COLO668 (cell line): ENCODE data around the gene TPM3.
"Not testable (repeated sequence)": the region's sequence is repeated elsewhere in the genome, so short reads cannot be mapped to it uniquely, and the experiment has no call there.

Experiments
- DNase-seq: peaks from one replicate; lab custom pipeline; 2025; ENCODE audit not compliant: unreplicated experiment; lab: John Stamatoyannopoulos, UW

TPM3 gene

GRCh38 chr1:154170547-154171222 lies 21.2 kb downstream of the TPM3 start:
- no peak for DNase-seq

GRCh38 chr1:154167461-154167860 lies 24.4 kb downstream of the TPM3 start:
- DNase-seq, result no peak

DNA sequence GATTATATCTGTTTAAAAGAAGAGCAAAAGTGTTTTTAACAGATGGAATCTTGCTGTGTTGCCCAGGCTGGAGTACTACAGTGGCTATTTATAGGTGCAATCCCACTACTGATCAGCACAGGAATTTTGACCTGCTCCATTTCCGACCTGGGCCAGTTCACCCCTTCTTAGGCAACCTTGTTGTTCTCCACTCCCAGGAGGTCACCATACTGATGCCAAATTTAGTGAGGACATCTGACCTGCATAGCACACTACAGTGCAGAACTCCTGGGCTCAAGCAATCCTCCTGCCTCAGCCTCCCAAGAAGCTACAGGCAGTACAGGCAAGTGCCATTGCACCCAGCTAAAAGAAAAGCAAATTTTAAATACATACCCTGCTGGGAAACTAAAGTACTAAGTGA lies 25.7 kb downstream of the TPM3 start:
- no peak for DNase-seq

GRCh38 chr1:154159554-154159953 lies 32.3 kb downstream of the TPM3 start:
- no peak for DNase-seq

- DNase-seq, result no peak
Measured at GRCh38 chr1:154158307-154159125, 33.4 kb downstream of the TPM3 start.

- DNase-seq, result no peak
Measured at GRCh38 chr1:154157520-154158306, 34.2 kb downstream of the TPM3 start.

DNA sequence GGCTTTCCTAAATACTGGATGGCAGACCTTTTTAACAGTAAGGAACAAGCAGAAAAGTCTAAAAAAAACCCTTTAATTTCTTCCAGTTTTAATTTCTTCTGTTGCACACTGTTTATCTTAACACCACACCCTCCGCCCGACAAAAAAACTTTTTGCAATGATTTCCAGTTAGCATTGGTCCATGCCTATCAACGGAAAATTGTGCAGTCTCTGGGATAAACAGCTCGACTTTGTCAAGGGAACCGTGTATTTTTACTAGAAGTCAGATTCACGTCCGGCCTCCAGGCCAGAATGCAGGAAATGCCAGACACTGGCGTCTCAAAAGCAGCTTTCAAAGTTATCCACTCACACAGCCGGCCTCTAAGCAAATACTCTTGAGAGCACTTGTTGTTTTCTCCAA lies 36.6 kb downstream of the TPM3 start:
- DNase-seq, result no peak

DNA sequence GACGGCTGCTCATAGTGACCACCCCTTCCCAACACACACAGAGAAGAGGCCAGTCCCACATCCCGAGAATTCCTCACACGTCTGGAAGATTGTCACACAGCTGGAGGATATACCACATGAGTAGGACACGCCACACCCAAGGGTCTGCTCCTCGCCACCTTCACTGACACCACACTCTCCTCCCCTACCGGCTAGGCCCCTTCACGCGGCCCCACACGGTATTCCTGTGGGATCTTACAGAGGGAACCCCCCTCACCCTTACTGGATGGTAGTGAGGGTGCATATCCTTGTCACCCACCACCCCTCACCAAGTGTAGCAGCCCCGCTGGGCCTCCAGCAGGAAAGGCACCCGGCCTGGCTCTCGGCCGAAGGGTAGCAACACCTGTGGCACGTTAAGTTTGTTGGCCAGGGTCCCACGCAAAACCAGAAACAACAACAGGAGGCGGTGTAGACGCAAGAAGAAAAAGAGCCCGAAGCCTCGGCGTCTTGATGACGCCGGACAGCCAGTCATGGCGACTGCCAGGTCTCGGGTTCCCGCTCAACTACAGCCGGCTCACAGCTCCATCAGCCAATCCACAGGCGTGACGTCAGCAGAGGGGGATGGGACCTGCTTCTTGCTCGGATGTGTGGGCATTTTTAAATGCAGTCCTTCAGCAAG lies 37.2 kb downstream of the TPM3 start, which contains the start of gene NUP210L:
Gene NUP210L, minus strand, starts transcription at position 540 of the 658 bp plus-strand sequence.
- no peak for DNase-seq

GRCh38 chr1:154154053-154154452 lies 37.8 kb downstream of the TPM3 start:
- DNase-seq, result no peak

- no peak for DNase-seq
Measured at GRCh38 chr1:154151311-154151710, 40.6 kb downstream of the TPM3 start.

DNA sequence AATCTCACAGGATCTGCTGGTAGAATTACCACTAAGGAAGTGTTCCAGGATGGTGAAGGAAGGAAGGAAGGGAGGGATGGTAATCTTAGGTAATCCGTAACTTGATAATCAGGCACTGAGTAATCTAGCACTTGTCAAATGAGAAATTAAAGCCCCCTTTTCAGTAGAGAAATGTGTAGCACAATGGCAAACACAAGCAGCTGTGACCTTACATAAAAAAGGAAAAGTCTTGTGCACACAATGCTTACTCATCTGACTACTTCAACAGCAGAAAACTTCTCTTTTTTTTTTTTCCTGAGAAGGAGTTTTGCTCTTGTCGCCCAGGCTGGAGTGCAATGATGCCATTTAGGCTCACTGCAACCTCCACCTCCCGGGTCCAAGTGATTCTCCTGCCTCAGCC lies 43.1 kb downstream of the TPM3 start:
- no peak for DNase-seq

- DNase-seq, result not testable (repeated sequence)
Measured at GRCh38 chr1:154147505-154147904, 44.4 kb downstream of the TPM3 start.

GRCh38 chr1:154145986-154146385 lies 45.9 kb downstream of the TPM3 start:
- DNase-seq, result no peak

- no peak for DNase-seq
Measured at GRCh38 chr1:154142358-154142757, 49.5 kb downstream of the TPM3 start.

GRCh38 chr1:154141240-154141639 lies 50.7 kb downstream of the TPM3 start:
- no peak for DNase-seq

- no peak for DNase-seq
Measured at GRCh38 chr1:154137888-154138287, 54.0 kb downstream of the TPM3 start.

DNA sequence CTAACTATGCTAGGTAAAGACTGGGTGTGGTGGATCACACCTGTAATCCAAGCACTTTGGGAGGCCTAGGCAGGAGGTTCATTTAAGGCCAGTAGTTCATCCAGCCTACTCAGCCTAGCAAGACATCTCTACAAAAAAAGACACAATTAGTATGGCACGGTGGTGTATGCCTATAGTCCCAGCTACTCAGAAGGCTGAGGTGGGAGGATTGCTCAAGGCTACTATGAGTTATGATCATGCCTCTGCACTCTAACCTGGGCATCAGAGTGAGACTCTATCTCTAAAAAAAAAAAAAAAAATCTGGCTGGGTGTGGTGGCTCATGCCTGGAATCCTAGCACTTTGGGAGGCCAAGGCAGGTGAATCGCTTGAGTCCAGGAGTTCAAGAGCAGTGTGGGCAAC lies 58.6 kb downstream of the TPM3 start:
- no peak for DNase-seq

DNA sequence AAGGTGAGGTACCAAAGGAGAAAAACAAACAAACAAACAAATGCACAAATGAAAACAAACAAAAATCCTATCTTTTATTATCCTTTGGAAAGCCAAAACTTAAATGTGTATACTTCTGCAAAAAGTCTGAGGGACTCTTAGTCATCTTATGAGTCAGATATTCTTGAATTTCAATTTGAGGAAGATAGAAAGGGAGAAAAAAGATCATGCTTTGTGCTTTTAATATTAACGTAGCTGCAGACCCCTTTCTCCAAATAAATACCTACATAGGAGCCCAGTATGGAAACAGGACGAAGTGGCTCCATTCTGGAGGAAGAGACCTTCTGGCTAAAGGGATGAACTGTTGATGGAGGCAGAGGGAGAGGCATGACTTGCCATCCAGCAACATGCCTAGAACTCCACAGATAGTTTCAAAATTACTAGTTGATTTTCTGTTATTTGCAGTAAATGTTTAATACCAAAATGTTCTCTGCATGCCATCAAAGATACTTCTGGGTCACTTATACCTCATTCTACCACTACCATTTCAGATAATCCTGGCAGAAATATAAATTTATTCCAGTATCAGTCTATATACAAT lies 62.4 kb downstream of the TPM3 start:
- DNase-seq, result no peak

DNA sequence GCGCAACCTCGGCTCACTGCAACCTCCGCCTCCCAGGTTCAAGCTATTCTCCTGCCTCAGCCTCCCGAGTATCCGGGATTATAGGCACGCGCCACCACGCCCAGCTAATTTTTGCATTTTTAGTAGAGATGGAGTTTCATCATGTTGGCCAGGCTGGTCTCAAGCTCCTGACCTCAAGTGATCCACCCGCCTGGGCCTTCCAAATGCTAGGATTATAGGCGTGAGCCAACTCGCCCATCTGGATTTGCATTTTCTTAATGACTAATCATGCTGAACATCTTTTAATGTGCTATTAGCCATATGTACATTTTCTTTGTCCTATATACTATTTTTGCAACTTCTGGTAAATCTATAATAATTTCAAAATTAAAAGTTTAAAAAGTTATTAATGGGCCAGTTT lies 68.7 kb downstream of the TPM3 start:
- not testable (repeated sequence) for DNase-seq

- DNase-seq, result no peak
Measured at GRCh38 chr1:154117642-154118041, 74.3 kb downstream of the TPM3 start.

- no peak for DNase-seq
Measured at GRCh38 chr1:154115180-154115579, 76.7 kb downstream of the TPM3 start.
